Glomerular endothelial cell (primary cell): ENCODE measurements around the gene INHBE. TPM values are rescaled to one million over a fixed set of nuclear protein-coding genes. Genes with fewer than 3 reads are reported as not detected.
A peak's percentile ranks its signal among the peaks of the same experiment; 100 is the strongest.

ENCODE experiments used
- DNase-seq: peaks from one replicate; pipeline ENCODE4 v3.0.0-alpha.2; 2011; ENCODE audit warnings: low read depth, low spot score; ENCODE audit errors: extremely low read depth
- total RNA-seq: library from RNA; depleted of rRNA; stranded (reverse); fragments of >200 nt; gene quantifications from 2 replicates; pipeline ENCODE4 v1.2.3, GENCODE V29; 2015

INHBE gene
- total RNA-seq, 1 donor from 2014 or later = not detected

DNA sequence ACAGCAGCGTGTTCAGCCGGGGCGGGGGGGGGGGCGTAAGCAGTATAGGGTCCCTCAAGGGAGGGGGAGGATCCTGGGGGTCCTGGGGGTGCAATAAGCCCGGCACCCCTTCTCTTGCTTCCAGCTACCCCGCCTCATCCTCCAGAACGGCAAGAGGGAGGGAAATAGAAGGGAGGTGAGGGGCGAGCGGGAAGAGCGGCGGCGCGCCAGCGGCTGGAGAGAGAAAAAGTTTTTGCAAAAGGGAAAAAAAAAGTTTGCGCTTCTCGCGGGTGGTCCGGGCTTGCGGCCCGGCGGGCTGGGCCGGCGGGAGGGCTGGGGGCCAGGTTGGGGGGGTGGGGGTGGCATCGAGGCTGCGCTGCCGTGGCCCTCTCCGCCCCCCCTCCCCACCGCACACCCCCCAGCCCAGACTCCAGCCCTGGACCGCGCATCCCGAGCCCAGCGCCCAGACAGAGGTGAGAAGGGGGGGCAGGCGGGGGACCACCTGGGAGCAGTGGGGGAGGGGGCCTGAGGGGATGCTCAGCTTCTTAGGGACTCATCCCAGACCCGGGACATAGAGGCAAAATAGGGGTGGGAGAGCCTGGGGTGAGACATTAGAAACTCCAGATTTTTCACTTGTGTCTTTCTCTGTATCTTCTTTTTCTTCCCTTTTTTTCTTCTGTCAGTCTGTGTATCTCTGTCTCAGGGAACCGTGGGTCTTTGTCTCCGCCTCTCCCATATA, 4.8 kb downstream of the INHBE start, which contains the start of gene GLI1:
Gene GLI1, plus strand, starts transcription at position 36 of the 718 bp plus-strand sequence. CDS start 3,907 bp downstream, outside the sequence.
- no peak for DNase-seq

DNA sequence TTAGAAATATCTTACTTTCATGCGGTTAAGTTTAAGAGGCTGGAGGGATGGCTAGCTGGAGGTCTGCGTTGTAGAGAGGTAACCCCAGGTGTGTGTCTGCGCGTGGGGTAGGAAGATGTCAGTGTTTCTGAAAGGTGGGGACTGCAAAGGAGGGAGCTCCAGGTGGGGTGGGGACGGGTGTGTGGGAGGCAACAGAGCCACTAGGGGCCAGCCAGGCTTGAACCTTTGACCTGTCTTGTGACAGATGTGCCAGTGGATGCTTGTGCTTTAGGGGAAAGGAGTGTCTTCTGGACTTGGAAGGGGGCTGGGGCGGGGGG, 5.3 kb downstream of the INHBE start:
- no peak for DNase-seq

DNA sequence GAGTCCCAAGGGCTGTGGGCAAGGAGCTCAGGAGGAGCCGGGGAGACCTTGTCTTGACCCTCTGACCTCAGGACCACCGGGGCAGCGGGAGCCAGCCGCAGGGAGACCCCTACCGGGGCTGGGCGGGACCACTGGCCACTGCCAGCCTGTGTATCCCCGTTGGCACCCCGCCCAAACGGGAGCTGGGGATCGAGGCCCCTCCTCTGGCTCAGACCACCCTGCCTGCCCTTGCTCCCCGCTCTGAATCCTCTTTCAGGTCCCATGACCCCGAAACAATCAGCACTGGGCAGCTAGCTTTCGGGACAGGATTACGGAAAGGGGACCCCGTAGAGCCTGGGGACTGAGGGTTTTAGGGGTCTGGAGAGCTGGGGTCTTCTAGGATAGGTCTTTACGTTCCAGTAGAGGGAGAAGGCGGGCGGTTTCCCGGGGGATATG, 5.8 kb downstream of the INHBE start:
- no peak for DNase-seq

DNA sequence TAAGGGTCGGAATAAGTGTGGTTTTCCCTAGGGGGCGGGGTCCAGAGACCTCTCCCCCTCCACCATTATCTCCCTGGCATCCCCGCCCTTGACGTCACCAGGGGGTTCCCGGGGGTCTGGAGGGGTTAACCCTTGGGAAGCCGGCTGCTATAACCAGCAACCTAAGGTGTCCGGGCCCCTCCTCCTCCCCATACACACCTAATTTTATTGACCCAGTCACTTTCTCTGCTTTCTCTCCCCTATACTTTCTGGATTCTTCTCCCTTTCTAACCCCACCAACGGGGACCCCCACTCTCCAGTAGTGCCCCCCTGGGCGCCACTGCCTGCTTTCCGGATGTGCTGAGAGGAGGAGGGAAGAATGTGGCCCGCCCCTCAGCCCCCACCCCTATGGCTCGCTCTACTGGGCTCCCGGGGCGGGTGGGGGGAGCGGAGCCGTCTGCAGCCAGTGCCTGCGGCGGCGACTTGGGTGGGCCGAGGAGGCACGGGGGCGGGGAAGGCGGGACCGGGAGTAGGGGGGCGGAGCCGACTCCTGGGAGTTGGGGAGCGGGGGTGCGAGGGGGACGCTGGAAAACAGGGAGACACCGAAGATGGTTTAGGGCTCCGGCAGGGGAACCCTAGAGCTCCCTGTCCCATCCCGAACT, 6.3 kb downstream of the INHBE start:
- DNase-seq = no peak

DNA sequence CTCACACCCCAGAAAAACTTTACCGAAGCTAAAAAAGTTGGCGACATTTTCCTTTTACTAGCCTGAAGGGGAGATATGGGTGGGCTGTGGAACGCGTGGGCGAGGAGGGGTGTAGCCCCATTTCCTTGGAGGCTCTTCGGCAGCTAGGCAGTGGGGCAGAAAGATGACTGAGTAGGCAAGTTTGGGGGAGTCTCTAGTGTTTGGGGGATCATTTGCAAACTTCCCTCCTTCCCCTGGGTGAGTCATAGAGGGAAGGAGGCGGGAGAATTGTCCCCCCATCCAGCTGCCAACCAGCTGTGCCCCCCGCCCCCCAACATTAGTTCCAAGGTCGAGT, 6.8 kb downstream of the INHBE start:
- no peak for DNase-seq

GRCh38 chr12:57462251-57462911, 7.3 kb downstream of the INHBE start:
- peak; percentile 77 for DNase-seq

- no peak for DNase-seq
Measured at GRCh38 chr12:57462912-57463253, 7.8 kb downstream of the INHBE start.

- DNase-seq = no peak
Measured at GRCh38 chr12:57464569-57464968, 9.5 kb downstream of the INHBE start.

DNA sequence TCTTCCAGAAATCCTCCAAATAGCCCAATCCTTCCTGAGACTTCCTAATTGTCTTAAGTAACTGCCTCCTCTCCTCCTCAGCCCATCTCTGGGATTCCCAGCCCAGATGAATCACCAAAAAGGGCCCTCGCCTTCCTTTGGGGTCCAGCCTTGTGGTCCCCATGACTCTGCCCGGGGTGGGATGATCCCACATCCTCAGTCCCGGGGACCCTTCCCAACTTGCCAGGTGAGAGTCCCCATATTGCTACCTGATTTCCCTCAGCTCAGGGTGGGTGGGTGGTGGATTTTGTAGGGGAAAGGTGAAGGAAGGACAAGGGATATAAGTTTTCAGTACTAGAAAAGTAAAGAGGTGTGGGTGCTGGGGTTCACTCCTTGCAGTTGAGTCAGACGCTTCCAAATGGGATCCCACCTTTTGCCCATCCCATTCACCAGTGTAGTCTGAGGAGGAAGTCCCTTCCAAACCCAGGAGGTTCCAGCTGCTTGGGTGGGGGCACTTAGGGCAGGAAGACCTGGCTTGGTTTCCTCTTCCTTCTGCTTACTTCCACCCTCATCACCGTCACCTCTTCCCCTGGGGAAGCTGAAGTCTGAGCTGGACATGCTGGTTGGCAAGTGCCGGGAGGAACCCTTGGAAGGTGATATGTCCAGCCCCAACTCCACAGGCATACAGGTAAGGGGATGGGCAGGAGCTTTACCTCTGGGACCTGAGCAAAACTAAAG, 10.1 kb downstream of the INHBE start:
- DNase-seq = no peak

DNA sequence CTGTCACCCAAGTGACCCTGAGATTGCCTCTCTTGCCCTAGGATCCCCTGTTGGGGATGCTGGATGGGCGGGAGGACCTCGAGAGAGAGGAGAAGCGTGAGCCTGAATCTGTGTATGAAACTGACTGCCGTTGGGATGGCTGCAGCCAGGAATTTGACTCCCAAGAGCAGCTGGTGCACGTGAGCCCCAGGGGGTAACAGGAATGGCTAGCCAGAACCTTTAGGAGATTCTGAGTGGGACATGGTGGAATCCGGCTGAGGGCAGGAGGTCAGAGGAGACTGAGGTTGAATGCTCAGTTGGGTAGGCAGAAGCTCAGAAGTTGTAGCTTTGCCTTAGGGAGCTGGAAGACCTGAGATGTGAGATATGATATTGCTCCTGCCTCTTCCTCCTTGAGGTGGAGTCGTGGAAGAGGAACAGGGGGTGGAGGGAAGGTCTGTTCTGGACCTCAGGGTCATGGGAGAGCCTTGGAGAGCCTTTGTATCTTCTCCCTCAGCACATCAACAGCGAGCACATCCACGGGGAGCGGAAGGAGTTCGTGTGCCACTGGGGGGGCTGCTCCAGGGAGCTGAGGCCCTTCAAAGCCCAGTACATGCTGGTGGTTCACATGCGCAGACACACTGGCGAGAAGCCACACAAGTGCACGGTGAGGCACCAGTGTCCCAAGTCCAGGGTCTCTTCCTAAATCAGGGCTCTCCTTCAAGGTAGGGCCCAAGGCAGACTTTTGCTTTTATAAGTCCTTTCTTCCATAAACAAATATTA, 10.8 kb downstream of the INHBE start:
- no peak for DNase-seq

- no peak for DNase-seq
Measured at GRCh38 chr12:57467212-57467874, 12.2 kb downstream of the INHBE start.

DNA sequence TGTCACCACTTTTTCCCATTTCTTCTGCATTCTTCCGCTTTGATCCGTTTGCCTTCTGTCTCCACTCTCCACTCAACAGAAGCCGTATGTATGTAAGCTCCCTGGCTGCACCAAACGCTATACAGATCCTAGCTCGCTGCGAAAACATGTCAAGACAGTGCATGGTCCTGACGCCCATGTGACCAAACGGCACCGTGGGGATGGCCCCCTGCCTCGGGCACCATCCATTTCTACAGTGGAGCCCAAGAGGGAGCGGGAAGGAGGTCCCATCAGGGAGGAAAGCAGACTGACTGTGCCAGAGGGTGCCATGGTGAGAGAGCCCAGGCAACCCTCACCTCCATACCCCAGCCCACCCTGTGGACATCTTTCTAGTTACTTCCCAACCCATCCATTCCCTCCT, 12.8 kb downstream of the INHBE start:
- DNase-seq = no peak

DNA sequence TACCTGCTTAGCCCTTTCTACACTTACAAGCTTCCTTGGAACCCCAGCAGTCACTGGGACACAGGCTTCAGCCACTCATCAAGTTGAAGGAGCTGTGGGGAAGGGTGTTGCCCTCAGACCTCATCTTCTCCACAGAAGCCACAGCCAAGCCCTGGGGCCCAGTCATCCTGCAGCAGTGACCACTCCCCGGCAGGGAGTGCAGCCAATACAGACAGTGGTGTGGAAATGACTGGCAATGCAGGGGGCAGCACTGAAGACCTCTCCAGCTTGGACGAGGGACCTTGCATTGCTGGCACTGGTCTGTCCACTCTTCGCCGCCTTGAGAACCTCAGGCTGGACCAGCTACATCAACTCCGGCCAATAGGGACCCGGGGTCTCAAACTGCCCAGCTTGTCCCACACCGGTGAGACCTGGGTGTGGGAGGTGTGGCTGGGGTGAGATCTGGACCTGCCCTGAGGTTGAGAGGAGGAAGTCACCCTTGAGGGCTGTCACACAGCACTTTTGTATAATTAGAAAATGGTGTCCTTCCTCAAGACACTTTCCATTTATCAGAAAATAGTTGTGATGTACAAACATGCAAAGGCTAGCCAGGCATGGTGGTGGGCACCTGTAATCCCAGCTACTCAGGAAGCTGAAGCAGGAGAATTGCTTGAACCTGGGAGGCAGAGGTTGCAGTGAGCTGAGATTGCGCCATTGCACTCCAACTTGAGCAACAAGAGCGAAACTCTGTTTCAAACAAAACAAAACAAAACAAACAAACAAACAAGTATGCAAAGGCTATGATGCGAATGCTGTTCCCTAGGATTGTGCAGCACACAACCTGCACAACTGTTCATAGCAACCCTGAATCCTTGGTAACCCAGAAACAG, 14.4 kb downstream of the INHBE start:
- DNase-seq = no peak

DNA sequence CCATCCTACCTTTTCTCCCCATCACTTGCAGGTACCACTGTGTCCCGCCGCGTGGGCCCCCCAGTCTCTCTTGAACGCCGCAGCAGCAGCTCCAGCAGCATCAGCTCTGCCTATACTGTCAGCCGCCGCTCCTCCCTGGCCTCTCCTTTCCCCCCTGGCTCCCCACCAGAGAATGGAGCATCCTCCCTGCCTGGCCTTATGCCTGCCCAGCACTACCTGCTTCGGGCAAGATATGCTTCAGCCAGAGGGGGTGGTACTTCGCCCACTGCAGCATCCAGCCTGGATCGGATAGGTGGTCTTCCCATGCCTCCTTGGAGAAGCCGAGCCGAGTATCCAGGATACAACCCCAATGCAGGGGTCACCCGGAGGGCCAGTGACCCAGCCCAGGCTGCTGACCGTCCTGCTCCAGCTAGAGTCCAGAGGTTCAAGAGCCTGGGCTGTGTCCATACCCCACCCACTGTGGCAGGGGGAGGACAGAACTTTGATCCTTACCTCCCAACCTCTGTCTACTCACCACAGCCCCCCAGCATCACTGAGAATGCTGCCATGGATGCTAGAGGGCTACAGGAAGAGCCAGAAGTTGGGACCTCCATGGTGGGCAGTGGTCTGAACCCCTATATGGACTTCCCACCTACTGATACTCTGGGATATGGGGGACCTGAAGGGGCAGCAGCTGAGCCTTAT, 15.3 kb downstream of the INHBE start:
- no peak for DNase-seq

DNA sequence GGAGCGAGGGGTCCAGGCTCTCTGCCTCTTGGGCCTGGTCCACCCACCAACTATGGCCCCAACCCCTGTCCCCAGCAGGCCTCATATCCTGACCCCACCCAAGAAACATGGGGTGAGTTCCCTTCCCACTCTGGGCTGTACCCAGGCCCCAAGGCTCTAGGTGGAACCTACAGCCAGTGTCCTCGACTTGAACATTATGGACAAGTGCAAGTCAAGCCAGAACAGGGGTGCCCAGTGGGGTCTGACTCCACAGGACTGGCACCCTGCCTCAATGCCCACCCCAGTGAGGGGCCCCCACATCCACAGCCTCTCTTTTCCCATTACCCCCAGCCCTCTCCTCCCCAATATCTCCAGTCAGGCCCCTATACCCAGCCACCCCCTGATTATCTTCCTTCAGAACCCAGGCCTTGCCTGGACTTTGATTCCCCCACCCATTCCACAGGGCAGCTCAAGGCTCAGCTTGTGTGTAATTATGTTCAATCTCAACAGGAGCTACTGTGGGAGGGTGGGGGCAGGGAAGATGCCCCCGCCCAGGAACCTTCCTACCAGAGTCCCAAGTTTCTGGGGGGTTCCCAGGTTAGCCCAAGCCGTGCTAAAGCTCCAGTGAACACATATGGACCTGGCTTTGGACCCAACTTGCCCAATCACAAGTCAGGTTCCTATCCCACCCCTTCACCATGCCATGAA, 16.0 kb downstream of the INHBE start:
- no peak for DNase-seq

DNA sequence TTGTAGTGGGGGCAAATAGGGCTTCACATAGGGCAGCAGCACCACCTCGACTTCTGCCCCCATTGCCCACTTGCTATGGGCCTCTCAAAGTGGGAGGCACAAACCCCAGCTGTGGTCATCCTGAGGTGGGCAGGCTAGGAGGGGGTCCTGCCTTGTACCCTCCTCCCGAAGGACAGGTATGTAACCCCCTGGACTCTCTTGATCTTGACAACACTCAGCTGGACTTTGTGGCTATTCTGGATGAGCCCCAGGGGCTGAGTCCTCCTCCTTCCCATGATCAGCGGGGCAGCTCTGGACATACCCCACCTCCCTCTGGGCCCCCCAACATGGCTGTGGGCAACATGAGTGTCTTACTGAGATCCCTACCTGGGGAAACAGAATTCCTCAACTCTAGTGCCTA, 16.6 kb downstream of the INHBE start:
- DNase-seq = no peak

- no peak for DNase-seq
Measured at GRCh38 chr12:57472391-57472790, 17.3 kb downstream of the INHBE start.

- DNase-seq = no peak
Measured at GRCh38 chr12:57473392-57473791, 18.3 kb downstream of the INHBE start.
